ENCODE measurements around the gene FMNL1.

The FMNL1 gene

GRCh38 chr17:45222289-45222995 lies 757 bp downstream of the FMNL1 start:
- DNase-seq (ENCODE audit: low read depth, low spot score) = no peak

- DNase-seq (ENCODE audit: low read depth, low spot score) = no peak
Measured at GRCh38 chr17:45222996-45223538, 1.4 kb downstream of the FMNL1 start.

- no peak for DNase-seq (ENCODE audit: low read depth, low spot score)
Measured at GRCh38 chr17:45223539-45224528, 2.1 kb downstream of the FMNL1 start.

- no peak for DNase-seq (ENCODE audit: low read depth, low spot score)
Measured at GRCh38 chr17:45224671-45225050, 3.0 kb downstream of the FMNL1 start.

GRCh38 chr17:45225051-45225700 lies 3.5 kb downstream of the FMNL1 start:
- no peak for DNase-seq (ENCODE audit: low read depth, low spot score)

- DNase-seq (ENCODE audit: low read depth, low spot score) = no peak
Measured at GRCh38 chr17:45225964-45226530, 4.4 kb downstream of the FMNL1 start.

GRCh38 chr17:45226576-45226975 lies 4.9 kb downstream of the FMNL1 start:
- no peak for DNase-seq (ENCODE audit: low read depth, low spot score)

GRCh38 chr17:45227101-45227925 lies 5.6 kb downstream of the FMNL1 start:
- no peak for DNase-seq (ENCODE audit: low read depth, low spot score)

GRCh38 chr17:45227926-45228762 lies 6.5 kb downstream of the FMNL1 start:
- no peak for DNase-seq (ENCODE audit: low read depth, low spot score)

- DNase-seq (ENCODE audit: low read depth, low spot score) = peak; percentile 57
Measured at GRCh38 chr17:45228763-45229539, 7.3 kb downstream of the FMNL1 start.

- DNase-seq (ENCODE audit: low read depth, low spot score) = no peak
Measured at GRCh38 chr17:45229681-45230409, 8.2 kb downstream of the FMNL1 start.

GRCh38 chr17:45230410-45230786 lies 8.7 kb downstream of the FMNL1 start:
- DNase-seq (ENCODE audit: low read depth, low spot score) = no peak

- DNase-seq (ENCODE audit: low read depth, low spot score) = no peak
Measured at GRCh38 chr17:45230787-45231480, 9.2 kb downstream of the FMNL1 start.

GRCh38 chr17:45231481-45232116 lies 9.9 kb downstream of the FMNL1 start:
- no peak for DNase-seq (ENCODE audit: low read depth, low spot score)

GRCh38 chr17:45232514-45233422 lies 11.1 kb downstream of the FMNL1 start:
- no peak for DNase-seq (ENCODE audit: low read depth, low spot score)

GRCh38 chr17:45233423-45233924 lies 11.8 kb downstream of the FMNL1 start:
- DNase-seq (ENCODE audit: low read depth, low spot score) = no peak

Data from smooth muscle cell of the brain vasculature (primary cell).